ENCODE data around the gene CLCA1. TPM values are rescaled to one million over a fixed set of nuclear protein-coding genes. Genes with fewer than 3 reads are reported as not detected.

Gene CLCA1
- total RNA-seq, 1 experiment from 2014 or later, result 0.08 TPM

- in situ Hi-C loops (cut with HindIII; ENCODE audit: low pct_unique_long_range_greater_than_20kb, low sequenced_read_pairs), result no loop called here
- CTCF ChIA-PET, result interaction anchor here (0.6 kb wide), 1 partner anchor 410 kb away, joined by 4 read pairs; the partner anchor contains the start of gene SELENOF
- POLR2A ChIA-PET, result no interaction called here
- Histone ChIP-seq H3K27me3 (ENCODE audit: control insufficient read depth, insufficient read depth, low read length) (peaks cover 7% of the 10 kb centered on the region), H3K36me3 (ENCODE audit: control insufficient read depth, insufficient read depth, low read length) (no peaks in the 10 kb centered on the region), H3K27ac (ENCODE audit: low read length) (no peak overlapping the region), H3K4me3 (ENCODE audit: low read depth in 2 of 2, low read length in 2 of 2) (no peak overlapping the region), H3K4me1 (ENCODE audit: control insufficient read depth, insufficient read depth, low read length) (peaks cover 4% of the 10 kb centered on the region; the same call in 1 of the 2 replicates), H3K9me3 (ENCODE audit: control insufficient read depth, insufficient read depth, low read depth, low read length) (no peaks in the 10 kb centered on the region)
- TF ChIP-seq, protein P1, sequence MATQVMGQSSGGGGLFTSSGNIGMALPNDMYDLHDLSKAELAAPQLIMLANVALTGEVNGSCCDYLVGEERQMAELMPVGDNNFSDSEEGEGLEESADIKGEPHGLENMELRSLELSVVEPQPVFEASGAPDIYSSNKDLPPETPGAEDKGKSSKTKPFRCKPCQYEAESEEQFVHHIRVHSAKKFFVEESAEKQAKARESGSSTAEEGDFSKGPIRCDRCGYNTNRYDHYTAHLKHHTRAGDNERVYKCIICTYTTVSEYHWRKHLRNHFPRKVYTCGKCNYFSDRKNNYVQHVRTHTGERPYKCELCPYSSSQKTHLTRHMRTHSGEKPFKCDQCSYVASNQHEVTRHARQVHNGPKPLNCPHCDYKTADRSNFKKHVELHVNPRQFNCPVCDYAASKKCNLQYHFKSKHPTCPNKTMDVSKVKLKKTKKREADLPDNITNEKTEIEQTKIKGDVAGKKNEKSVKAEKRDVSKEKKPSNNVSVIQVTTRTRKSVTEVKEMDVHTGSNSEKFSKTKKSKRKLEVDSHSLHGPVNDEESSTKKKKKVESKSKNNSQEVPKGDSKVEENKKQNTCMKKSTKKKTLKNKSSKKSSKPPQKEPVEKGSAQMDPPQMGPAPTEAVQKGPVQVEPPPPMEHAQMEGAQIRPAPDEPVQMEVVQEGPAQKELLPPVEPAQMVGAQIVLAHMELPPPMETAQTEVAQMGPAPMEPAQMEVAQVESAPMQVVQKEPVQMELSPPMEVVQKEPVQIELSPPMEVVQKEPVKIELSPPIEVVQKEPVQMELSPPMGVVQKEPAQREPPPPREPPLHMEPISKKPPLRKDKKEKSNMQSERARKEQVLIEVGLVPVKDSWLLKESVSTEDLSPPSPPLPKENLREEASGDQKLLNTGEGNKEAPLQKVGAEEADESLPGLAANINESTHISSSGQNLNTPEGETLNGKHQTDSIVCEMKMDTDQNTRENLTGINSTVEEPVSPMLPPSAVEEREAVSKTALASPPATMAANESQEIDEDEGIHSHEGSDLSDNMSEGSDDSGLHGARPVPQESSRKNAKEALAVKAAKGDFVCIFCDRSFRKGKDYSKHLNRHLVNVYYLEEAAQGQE (IDR thresholded peaks at IDR 0.05; ENCODE audit: insufficient read depth in 1 of 2, low read depth in 2 of 2, low read length in 1 of 2), result no peak
- TF ChIP-seq POLR2AphosphoS5 (IDR thresholded peaks at IDR 0.05; ENCODE audit: low read depth, low read length), result no peak
- TF ChIP-seq CTCF (IDR thresholded peaks at IDR 0.05), result no peak
- no peak for TF ChIP-seq SIN3A (IDR thresholded peaks at IDR 0.05; ENCODE audit: borderline replicate concordance, insufficient read depth, low read depth, low read length)
- TF ChIP-seq TCF7L2 (IDR thresholded peaks at IDR 0.05; ENCODE audit: low read depth, low read length), result no peak
- ATAC-seq (no peak), DNase-seq (ENCODE audit: low read depth, low spot score) (no peak)
- intact Hi-C loops (cut with micrococcal nuclease; ENCODE audit: unreplicated experiment), result no loop called here
- no TSS peak for BruUV-seq (replicated peaks)
Measured at GRCh38 chr1:86504137-86504479, 35.4 kb downstream of the CLCA1 start.

DNA sequence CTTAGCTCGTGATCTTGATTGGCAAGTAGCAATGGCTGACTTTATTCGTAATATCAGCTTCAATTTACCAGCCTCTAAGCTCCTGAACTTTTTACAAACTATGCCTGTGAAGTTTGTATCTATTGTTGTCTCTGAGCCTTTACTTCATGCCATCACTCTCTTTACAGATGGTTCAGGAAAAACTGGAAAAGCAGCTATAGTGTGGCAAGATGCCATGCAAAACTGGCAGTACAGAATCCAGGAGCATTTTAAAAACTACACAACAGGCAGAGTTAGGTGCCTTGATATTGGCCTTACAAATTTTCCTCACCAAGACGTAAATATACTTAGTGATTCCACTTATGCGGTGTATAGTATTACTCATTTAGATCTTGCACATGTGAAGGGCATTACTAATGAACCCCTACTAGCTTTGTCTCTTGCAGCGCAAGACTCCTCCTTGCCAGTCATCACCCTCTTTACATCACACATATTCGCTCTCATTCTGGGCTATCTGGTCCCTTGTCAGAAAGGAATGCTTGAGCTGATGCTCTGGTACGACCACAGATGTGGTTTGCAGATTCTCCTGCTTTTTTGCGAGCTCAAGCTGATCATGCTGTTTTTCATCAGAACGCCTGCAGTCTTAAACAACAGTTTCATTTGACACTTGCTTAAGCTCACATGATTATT, 36.3 kb downstream of the CLCA1 start:
- ChIA-PET CTCF (interaction anchor here (0.6 to 0.7 kb wide), 2 partner anchors 15 to 199 kb away, joined by 3 read pairs; partner anchors contain the start of gene SH3GLB1), POLR2A (interaction anchor here (0.7 kb wide), 1 partner anchor 1237 kb away, joined by 3 read pairs; no protein-coding TSS in a partner anchor)
- intact Hi-C loops (cut with micrococcal nuclease; ENCODE audit: unreplicated experiment), result no loop called here
- in situ Hi-C loops (cut with HindIII; ENCODE audit: low pct_unique_long_range_greater_than_20kb, low sequenced_read_pairs), result no loop called here
- no peak overlapping the region for H3K4me3 ChIP-seq (ENCODE audit: low read depth in 2 of 2, low read length in 2 of 2)
- DNase-seq (ENCODE audit: low read depth, low spot score), result no peak
- H3K27me3 ChIP-seq (ENCODE audit: control insufficient read depth, insufficient read depth, low read length), result peaks cover 5% of the 10 kb centered on the region
- BruUV-seq (replicated peaks), result no TSS peak
- ATAC-seq, result no peak
- no peak overlapping the region for H3K27ac ChIP-seq (ENCODE audit: low read length)
- TF ChIP-seq, protein P1 (IDR thresholded peaks at IDR 0.05; ENCODE audit: insufficient read depth in 1 of 2, low read depth in 2 of 2, low read length in 1 of 2), result no peak
- TF ChIP-seq CTCF (IDR thresholded peaks at IDR 0.05) (no peak), SIN3A (IDR thresholded peaks at IDR 0.05; ENCODE audit: borderline replicate concordance, insufficient read depth, low read depth, low read length) (no peak), TCF7L2 (IDR thresholded peaks at IDR 0.05; ENCODE audit: low read depth, low read length) (no peak), POLR2AphosphoS5 (IDR thresholded peaks at IDR 0.05; ENCODE audit: low read depth, low read length) (no peak)
- no peaks in the 10 kb centered on the region for H3K36me3 ChIP-seq (ENCODE audit: control insufficient read depth, insufficient read depth, low read length)
- H3K9me3 ChIP-seq (ENCODE audit: control insufficient read depth, insufficient read depth, low read depth, low read length), result no peaks in the 10 kb centered on the region
- H3K4me1 ChIP-seq (ENCODE audit: control insufficient read depth, insufficient read depth, low read length), result peaks cover 4% of the 10 kb centered on the region; the same call in 1 of the 2 replicates
